Lower lobe of right lung (tissue), 2 donors: Measurements from ENCODE around the gene TMCO4. TPM values are rescaled to one million over a fixed set of nuclear protein-coding genes. Genes with fewer than 3 reads are reported as not detected.

Source experiments
- ATAC-seq, 2 donors: fragments of 200-7000 bp; cut with Tn5 transposase; one replicate each; pipeline ENCODE4 v1.9.1; 2020 to 2022; ENCODE audit warnings: mild to moderate bottlenecking in 2 of 2, moderate library complexity in 2 of 2
- DNase-seq: peaks from one replicate; pipeline ENCODE4 v3.0.0-alpha.2; 2020
- H3K27ac ChIP-seq: fragments of 200-600 bp; one replicate; pipeline ENCODE4 v1.8.0; 2022
- H3K27me3 ChIP-seq: fragments of 200-600 bp; one replicate; pipeline ENCODE4 v1.8.0; 2022; ENCODE audit warnings: low read depth
- H3K36me3 ChIP-seq: fragments of 200-600 bp; one replicate; pipeline ENCODE4 v1.8.0; 2022; ENCODE audit warnings: mild to moderate bottlenecking
- H3K4me1 ChIP-seq: fragments of 200-600 bp; one replicate; pipeline ENCODE4 v1.8.0; 2022
- H3K4me3 ChIP-seq: fragments of 200-600 bp; one replicate; pipeline ENCODE4 v1.8.0; 2022; ENCODE audit warnings: mild to moderate bottlenecking
- H3K9me3 ChIP-seq: fragments of 200-600 bp; one replicate; pipeline ENCODE4 v1.8.0; 2022
- CTCF ChIP-seq: fragments of 200-600 bp; IDR thresholded peaks from one replicate; pipeline ENCODE4 v1.8.0; 2022; ENCODE audit warnings: antibody characterized with exemption, mild to moderate bottlenecking
- intact Hi-C: fragments of 100-400 bp; cut with DNase I; formaldehyde crosslinking; loops from one replicate; pipeline ENCODE4 v1.11.0; 2022
- total RNA-seq: library from RNA; stranded (reverse); fragmentation: NEBNext Ultra II Directional; extraction: Animal tissue kit (Norgen Biotek cat#: 25700); gene quantifications from one replicate; pipeline ENCODE4 v1.2.1, GENCODE V29; 2021
- donor health status: DM: no; HTN: yes; CAD: no; lungs with severe emphysema.

TMCO4 gene
- total RNA-seq, 1 donor from 2014 or later, result 26.3 TPM

GRCh38 chr1:19812875-19813642, 13.3 kb upstream of the TMCO4 start:
- ATAC-seq (no peak), DNase-seq (no peak)
- Histone ChIP-seq H3K27ac (no peak overlapping the region), H3K9me3 (no peaks in the 10 kb centered on the region), H3K4me1 (no peaks in the 10 kb centered on the region), H3K27me3 (no peaks in the 10 kb centered on the region), H3K4me3 (no peak overlapping the region), H3K36me3 (no peaks in the 10 kb centered on the region)
- intact Hi-C loops, result no loop called here
- no peak for TF ChIP-seq CTCF

- intact Hi-C loops, result no loop called here
- H3K4me3 ChIP-seq, result no peak overlapping the region
- no peaks in the 10 kb centered on the region for H3K36me3 ChIP-seq
- H3K4me1 ChIP-seq, result no peaks in the 10 kb centered on the region
- no peaks in the 10 kb centered on the region for H3K9me3 ChIP-seq
- ATAC-seq, result peak; percentile 60 to 65
- DNase-seq, result peak; percentile 59
- H3K27ac ChIP-seq, result no peak overlapping the region
- H3K27me3 ChIP-seq, result no peaks in the 10 kb centered on the region
- TF ChIP-seq CTCF, result peak; percentile 63
Measured at GRCh38 chr1:19811206-19811851, 11.6 kb upstream of the TMCO4 start.

GRCh38 chr1:19809044-19809750, 9.5 kb upstream of the TMCO4 start:
- intact Hi-C loops, result no loop called here
- no peaks in the 10 kb centered on the region for H3K9me3 ChIP-seq
- ATAC-seq (no peak), DNase-seq (no peak)
- no peak overlapping the region for H3K27ac ChIP-seq
- no peak overlapping the region for H3K4me3 ChIP-seq
- no peaks in the 10 kb centered on the region for H3K4me1 ChIP-seq
- no peaks in the 10 kb centered on the region for H3K36me3 ChIP-seq
- no peaks in the 10 kb centered on the region for H3K27me3 ChIP-seq
- TF ChIP-seq CTCF, result no peak

GRCh38 chr1:19808351-19808750, 8.6 kb upstream of the TMCO4 start:
- intact Hi-C loops, result no loop called here
- no peak overlapping the region for H3K27ac ChIP-seq
- no peak overlapping the region for H3K4me3 ChIP-seq
- H3K4me1 ChIP-seq, result no peaks in the 10 kb centered on the region
- no peaks in the 10 kb centered on the region for H3K36me3 ChIP-seq
- ATAC-seq (no peak), DNase-seq (no peak)
- no peaks in the 10 kb centered on the region for H3K27me3 ChIP-seq
- no peaks in the 10 kb centered on the region for H3K9me3 ChIP-seq
- TF ChIP-seq CTCF, result no peak

GRCh38 chr1:19804831-19805251, 5.1 kb upstream of the TMCO4 start:
- peaks cover 7% of the 10 kb centered on the region for H3K4me1 ChIP-seq
- no peak for TF ChIP-seq CTCF
- DNase-seq (no peak), ATAC-seq (no peak)
- H3K27ac ChIP-seq, result no peak overlapping the region
- no peaks in the 10 kb centered on the region for H3K36me3 ChIP-seq
- no peak overlapping the region for H3K4me3 ChIP-seq
- H3K9me3 ChIP-seq, result no peaks in the 10 kb centered on the region
- H3K27me3 ChIP-seq, result no peaks in the 10 kb centered on the region
- intact Hi-C loops, result no loop called here
